ENCODE results near the gene LEMD3.

GRCh38 chr12:65199604-65200003, 30.2 kb downstream of the LEMD3 start:
- TF ChIP-seq POLR2A (IDR thresholded peaks at IDR 0.05) = no peak
- no peak for TF ChIP-seq CTCF (IDR thresholded peaks at IDR 0.05)

Data from uterus (tissue), 2 donors.